Hematopoietic multipotent progenitor cell treated with erythropoietin and hydrocortisone succinate and interleukin-3 and kit ligand, for 8 days (in vitro differentiated cells): ENCODE measurements around the gene SEC24A.
"Not testable (repeated sequence)": the region's sequence is repeated elsewhere in the genome, so short reads cannot be mapped to it uniquely, and the experiment has no call there.

Experiments used
- DNase-seq: peaks from one replicate; pipeline ENCODE4 v3.0.0-alpha.2; 2015

SEC24A gene

GRCh38 chr5:134758504-134759341 is 110.1 kb downstream of the SEC24A start, which contains the start of gene DDX46:
Gene DDX46 (plus strand): TSS chr5:134758779. CDS start chr5:134758939, 160 bp downstream.
- peak; percentile 94 for DNase-seq

- not testable (repeated sequence) for DNase-seq
Observed at GRCh38 chr5:134767528-134768291, 119.1 kb downstream of the SEC24A start.

DNA sequence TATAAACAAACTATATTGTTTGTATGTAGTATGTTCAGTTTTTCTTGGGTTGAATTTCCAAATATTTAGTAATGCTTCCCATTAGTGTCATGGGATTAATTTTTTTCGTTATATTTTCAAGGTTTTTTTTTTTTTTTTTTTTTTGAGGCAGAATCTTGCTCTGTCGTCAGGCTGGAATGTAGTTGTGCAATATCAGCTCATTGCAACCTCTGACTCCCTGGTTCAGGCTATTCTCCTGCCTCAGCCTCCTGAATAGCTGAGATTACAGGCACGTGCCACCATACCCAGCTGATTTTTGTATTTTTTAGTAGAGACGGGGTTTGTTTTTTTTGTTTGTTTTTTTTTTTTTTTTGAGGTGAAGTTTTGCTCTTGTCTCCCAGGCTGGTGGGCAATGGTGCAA is 120.6 kb downstream of the SEC24A start:
- no peak for DNase-seq

GRCh38 chr5:134772461-134773125 is 124.0 kb downstream of the SEC24A start:
- no peak for DNase-seq

GRCh38 chr5:134777366-134777765 is 128.8 kb downstream of the SEC24A start:
- no peak for DNase-seq
